IPS-NIHi7 (cell line): Measurements from ENCODE around the gene DENND1C.
"Not testable (repeated sequence)": the region's sequence is repeated elsewhere in the genome, so short reads cannot be mapped to it uniquely, and the experiment has no call there.

Experiments
- DNase-seq: peaks from one replicate; pipeline ENCODE4 v3.0.0; 2012; ENCODE audit warnings: mixed read lengths; ENCODE audit errors: extremely low spot score

Gene DENND1C

DNA sequence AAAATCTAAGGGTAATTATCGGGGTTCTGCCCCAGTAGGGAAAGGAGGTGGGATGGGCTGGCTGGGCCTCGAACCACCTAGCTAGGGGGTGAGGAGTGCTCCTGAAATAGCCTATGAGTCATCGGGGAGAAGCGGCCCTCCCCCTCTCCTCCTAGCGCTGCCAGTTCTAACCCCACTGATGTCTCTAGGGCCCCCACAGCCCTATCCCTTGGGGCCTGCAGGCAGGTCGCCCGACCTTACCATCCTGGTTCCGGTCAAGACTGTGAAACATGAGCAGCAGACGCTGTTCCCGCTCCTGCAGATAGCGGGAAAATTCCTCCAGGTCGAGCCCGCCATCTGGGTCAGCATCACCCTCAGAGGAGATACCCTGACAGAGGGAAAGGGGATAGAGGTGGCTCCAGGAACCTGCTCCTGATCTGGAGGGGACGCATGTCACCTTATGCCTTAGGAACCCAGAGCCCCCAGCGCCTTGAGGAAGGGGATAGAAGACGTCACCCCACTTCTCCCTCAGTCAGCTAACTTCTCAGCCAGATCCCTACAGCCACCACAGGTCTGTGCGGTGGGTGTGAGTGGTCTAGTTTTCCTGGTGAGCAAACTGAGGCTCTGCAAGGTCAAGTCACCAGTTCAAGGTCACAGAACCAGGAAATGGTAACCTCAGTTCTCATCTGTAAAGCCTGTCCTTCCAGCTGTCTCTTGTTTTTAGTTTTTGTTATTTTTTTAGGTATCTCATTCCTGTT, 23.5 kb downstream of the DENND1C start:
- DNase-seq = peak; percentile 28

GRCh38 chr19:6455924-6456323, 25.7 kb downstream of the DENND1C start:
- no peak for DNase-seq

DNA sequence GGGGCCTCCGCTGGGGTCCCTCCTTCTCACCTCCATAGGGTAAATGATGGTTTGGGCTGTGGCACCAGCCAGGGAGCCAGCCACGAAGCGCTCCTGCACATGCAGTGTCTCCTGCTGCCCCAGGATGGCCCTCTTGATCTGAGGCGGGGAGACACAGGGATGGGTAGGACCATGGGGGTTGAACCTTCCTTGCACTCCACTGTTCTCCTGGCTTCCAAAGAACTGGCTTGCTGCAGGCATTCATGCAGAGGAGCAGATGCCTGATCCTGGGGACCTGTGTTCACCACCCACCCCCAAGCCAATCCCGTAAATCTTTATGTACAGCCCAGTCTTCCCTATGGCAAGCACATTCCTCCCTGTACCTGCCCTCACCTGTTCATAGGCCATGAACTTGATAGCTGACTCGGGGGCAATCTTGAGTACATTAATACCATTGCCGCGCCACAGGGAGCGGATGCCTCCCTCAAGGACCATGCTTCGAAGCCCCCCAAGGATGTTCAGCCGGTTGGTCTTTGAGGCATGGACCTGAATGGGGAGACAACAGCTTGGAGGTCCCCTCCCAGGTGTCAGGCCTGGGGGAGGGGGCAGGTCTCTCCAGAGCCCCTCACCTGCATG, 27.5 kb downstream of the DENND1C start:
- no peak for DNase-seq

DNA sequence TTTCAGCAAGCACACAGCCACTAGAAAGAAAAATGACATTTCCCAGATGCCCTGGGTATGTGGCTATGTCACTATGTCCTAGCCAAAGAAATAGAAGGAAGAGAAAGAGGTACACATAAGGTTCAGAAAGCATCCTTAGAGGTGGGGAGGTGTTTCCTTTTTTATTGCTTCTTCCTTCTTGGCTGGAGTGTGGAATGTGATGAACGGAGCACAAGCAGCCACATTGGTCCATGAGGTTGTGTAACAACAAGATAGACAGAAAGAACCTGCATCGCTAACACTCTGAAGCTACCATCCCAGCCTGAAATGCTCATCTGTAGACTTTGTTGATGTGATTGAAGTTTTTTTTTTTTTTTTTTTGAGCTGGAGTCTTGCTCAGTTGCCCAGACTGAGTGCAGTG, 28.7 kb downstream of the DENND1C start:
- no peak for DNase-seq

GRCh38 chr19:6452223-6452614, 29.4 kb downstream of the DENND1C start:
- no peak for DNase-seq

GRCh38 chr19:6451583-6452222, 29.9 kb downstream of the DENND1C start:
- DNase-seq = no peak

GRCh38 chr19:6450166-6450565, 31.4 kb downstream of the DENND1C start:
- DNase-seq = no peak

- DNase-seq = no peak
Observed at GRCh38 chr19:6448045-6448444, 33.5 kb downstream of the DENND1C start.

DNA sequence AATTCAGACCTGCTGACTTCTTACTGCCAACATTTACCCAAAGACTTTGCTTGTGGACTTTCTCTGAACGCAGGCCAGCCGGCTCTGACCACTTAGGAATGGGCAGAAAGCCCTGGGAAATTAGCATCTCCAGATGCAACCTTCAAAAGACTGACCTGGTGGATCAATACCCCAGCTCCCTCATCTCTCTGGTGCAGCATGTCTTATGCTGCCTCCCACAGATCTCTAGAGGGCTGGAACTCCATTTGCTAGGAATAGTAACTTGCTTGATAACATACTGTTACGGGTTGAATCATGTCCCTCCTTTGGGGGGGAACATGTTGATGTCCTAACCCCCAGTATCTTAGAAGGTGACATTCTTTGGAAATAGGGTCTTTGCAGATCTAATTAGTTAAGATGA, 35.1 kb downstream of the DENND1C start:
- DNase-seq = no peak

- DNase-seq = no peak
Observed at GRCh38 chr19:6443986-6444385, 37.6 kb downstream of the DENND1C start.

DNA sequence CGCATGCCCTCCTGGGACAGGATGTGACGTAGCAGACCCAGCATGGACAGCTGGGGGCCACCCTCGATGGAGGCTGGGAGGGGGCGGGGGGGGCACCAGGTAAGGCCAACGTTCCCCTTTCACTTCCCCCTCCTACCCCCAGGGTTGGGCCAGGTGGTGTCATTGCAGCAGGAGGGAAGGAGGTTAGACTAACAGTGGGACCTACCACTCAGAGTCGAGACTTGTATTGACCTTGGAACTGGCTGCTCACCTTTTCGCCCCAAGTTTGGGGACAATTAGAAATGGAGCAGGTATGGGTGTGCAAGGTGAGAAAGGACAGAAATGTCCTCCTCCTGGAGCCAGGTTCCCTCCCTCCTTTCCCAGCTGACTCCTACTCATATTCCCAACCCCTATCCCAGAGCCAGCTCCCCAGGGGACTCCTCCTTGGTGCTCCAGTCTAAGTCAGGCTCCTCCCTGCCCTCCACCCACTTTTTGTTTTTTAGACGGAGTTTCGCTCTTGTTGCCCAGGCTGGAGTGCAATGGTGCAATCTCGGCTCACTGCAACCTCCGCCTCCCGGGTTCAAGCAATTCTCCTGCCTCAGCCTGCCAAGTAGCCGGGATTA, 39.4 kb downstream of the DENND1C start:
- DNase-seq = no peak

DNA sequence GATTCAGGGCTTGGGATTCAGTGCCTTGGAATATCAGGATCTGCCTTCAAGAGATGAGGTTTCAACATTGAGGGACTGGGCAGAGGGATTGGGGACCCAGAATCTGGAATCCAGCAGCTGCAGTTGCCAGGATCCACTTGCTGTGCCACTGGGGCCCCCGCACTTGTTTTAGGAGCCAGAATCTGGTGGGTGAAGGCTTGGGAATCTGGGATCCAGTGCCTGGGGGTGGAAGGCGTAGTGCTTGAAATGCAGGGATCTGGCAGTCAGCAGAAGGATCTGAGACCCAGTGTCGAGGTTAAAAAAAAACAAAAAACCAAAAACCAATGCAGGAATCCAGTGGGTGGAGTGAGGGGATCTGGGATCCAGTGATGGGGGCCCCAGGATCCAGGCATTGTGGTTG, 40.7 kb downstream of the DENND1C start:
- DNase-seq = no peak

DNA sequence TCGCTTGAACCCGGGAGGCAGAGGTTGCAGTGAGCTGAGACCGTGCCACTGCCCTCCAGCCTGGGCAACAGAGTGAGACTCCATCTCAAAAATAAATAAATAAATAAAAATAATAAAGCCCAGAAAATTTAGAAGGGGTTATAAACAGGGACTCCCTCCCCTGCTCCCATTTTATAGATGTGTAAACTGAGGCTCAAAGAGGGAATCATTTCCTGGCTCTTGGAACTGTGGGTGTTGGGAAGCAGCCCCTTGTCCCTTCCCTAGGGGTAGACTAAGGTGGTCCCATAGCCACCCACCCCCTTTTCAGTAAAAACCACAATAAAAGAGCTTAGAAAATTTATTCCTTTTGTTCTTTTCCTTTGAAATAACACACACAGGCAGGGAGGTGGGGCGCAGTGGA, 41.8 kb downstream of the DENND1C start:
- DNase-seq = no peak

- no peak for DNase-seq
Observed at GRCh38 chr19:6433663-6434062, 47.9 kb downstream of the DENND1C start, which contains the start of gene SLC25A41. TSS of gene SLC25A41 (minus strand) at chr19:6433763. CDS start at chr19:6433693, 70 bp downstream.

- DNase-seq = no peak
Observed at GRCh38 chr19:6433165-6433564, 48.4 kb downstream of the DENND1C start.

DNA sequence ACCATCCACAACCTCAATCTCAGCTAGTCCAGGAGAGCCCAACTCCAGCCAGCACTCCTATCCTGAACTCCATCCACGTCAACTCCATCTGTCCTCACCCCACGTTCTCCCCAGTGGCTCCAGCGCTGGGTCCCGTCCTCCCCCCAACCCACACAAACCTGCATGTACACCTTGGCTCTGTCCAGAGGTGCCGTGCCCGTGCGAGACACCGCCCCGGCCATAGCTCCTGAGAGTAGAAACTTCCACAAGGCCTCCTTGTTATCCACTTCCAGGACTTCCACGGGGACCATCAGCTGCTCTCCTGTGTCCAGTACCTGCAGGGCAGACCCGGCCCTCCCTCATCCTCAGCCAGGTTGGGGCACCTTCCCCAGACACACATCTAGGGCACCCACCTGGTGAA, 49.7 kb downstream of the DENND1C start:
- DNase-seq = no peak

DNA sequence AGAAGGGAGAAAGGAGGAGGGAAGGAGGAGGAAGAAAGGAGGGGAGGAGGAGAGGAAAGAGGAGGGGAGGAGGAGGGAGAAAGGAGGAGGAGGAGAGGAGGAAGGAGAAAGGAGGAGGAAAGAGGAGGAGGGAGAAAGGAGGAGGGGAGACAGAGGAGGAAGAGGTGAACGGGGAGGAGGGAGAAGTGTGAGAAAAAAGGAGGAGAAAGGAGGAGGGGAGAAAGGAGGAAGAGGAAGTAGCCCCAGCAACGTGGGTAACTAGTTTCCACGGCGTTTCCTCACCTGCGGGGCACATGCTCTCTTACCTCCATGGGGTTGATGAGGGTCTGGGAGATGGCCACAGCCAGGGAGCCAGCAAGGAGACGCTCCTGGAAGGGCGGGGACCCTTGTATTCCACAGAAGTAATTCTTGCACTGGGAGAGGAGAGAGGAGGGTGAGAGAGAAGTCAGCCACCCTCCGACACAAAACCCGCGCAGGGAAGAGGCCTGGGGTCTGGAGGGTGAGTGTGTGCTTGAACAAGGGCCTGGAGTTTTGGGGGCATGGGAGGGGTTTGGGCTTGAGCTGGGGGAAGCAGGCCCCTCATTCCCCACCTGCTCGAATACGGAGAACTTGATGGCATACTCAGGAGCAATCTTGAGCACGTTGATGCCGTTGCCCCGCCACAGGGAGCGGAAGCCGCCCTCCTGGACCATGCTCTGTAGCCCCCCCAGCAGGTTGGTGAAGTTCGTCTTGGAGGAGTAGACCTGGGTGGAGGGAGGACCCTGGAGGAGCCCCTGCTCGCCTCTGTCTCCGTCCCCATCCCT, 52.0 kb downstream of the DENND1C start:
- no peak for DNase-seq

GRCh38 chr19:6428692-6429418, 52.7 kb downstream of the DENND1C start:
- not testable (repeated sequence) for DNase-seq

DNA sequence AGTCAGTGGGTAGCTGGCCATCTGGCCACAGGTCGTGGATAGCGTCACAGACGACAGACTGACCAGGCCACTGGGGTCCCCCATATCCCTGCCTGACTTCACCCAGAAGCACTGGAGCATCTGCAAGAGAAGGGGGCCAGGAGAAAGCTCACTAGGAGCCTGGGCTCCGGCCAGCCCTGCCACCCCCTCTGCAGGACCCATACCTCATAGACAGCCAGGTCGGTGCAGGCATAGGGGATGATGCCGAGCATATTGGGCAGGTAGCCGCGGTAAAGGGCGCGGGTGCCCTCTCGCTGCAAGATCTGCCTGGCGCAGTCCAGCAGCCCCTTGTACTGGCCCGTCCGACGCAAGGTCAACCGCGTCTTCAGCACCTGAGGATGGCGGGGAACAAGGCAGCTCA, 54.5 kb downstream of the DENND1C start:
- no peak for DNase-seq

- DNase-seq = no peak
Observed at GRCh38 chr19:6425732-6426620, 55.6 kb downstream of the DENND1C start.
